ENCODE measurements around the gene CCDC47.
A peak's percentile ranks its signal among the peaks of the same experiment; 100 is the strongest.
"Not testable (repeated sequence)": the region's sequence is repeated elsewhere in the genome, so short reads cannot be mapped to it uniquely, and the experiment has no call there.

Gene CCDC47

GRCh38 chr17:63740464-63741142 is 32.8 kb downstream of the CCDC47 start:
- no peak for TF ChIP-seq CTCF (IDR thresholded peaks at IDR 0.05; ENCODE audit: unreplicated experiment in 3 of 3)
- H3K27me3 Mint-ChIP-seq (ENCODE audit: low read depth) = no peaks in the 10 kb centered on the region
- H3K27ac Mint-ChIP-seq = peak overlapping the region; percentile 94 to 97 (median 95)
- H3K9me3 Mint-ChIP-seq = no peaks in the 10 kb centered on the region
- peaks cover 11% of the 10 kb centered on the region for H3K4me1 Mint-ChIP-seq
- peaks cover 5% of the 10 kb centered on the region for H3K36me3 Mint-ChIP-seq (ENCODE audit: low read depth)
- peak overlapping the region; percentile 84 to 90 (median 88) for H3K4me3 Mint-ChIP-seq

- Mint-ChIP-seq H3K4me3 (peak overlapping the region in 1 of 3 experiments; percentile 4), H3K4me1 (peaks cover 5% of the 10 kb centered on the region), H3K9me3 (no peaks in the 10 kb centered on the region), H3K27me3 (ENCODE audit: low read depth) (no peaks in the 10 kb centered on the region), H3K27ac (no peak overlapping the region), H3K36me3 (ENCODE audit: low read depth) (no peaks in the 10 kb centered on the region)
- no peak for TF ChIP-seq CTCF (IDR thresholded peaks at IDR 0.05; ENCODE audit: unreplicated experiment in 3 of 3)
These were observed 37.7 kb downstream of the CCDC47 start for GRCh38 chr17:63735691-63736090.

- no peak overlapping the region for H3K4me3 Mint-ChIP-seq
- peaks cover 19% of the 10 kb centered on the region for H3K36me3 Mint-ChIP-seq (ENCODE audit: low read depth)
- no peaks in the 10 kb centered on the region for H3K4me1 Mint-ChIP-seq
- no peak for TF ChIP-seq CTCF (IDR thresholded peaks at IDR 0.05; ENCODE audit: unreplicated experiment in 3 of 3)
- no peak overlapping the region for H3K27ac Mint-ChIP-seq
- no peaks in the 10 kb centered on the region for H3K9me3 Mint-ChIP-seq
- no peaks in the 10 kb centered on the region for H3K27me3 Mint-ChIP-seq (ENCODE audit: low read depth)
These were observed 51.0 kb downstream of the CCDC47 start for GRCh38 chr17:63722403-63722802.

- H3K4me1 Mint-ChIP-seq; H3K4me3 Mint-ChIP-seq; H3K27me3 Mint-ChIP-seq (ENCODE audit: low read depth); H3K9me3 Mint-ChIP-seq; H3K27ac Mint-ChIP-seq: not testable (repeated sequence)
- H3K36me3 Mint-ChIP-seq (ENCODE audit: low read depth) = peaks cover 13% of the 10 kb centered on the region
These were observed 53.2 kb downstream of the CCDC47 start for GRCh38 chr17:63720194-63720593.

GRCh38 chr17:63718988-63719387 is 54.4 kb downstream of the CCDC47 start:
- Mint-ChIP-seq H3K27me3 (ENCODE audit: low read depth) (no peaks in the 10 kb centered on the region), H3K36me3 (ENCODE audit: low read depth) (peaks cover 13% of the 10 kb centered on the region), H3K4me3 (no peak overlapping the region)

GRCh38 chr17:63716426-63716825 is 57.0 kb downstream of the CCDC47 start:
- Mint-ChIP-seq H3K36me3 (ENCODE audit: low read depth) (peaks cover 12% of the 10 kb centered on the region), H3K27me3 (ENCODE audit: low read depth) (no peaks in the 10 kb centered on the region), H3K4me3 (no peak overlapping the region), H3K4me1 (no peaks in the 10 kb centered on the region), H3K9me3 (no peaks in the 10 kb centered on the region), H3K27ac (no peak overlapping the region)
- no peak for TF ChIP-seq CTCF (IDR thresholded peaks at IDR 0.05; ENCODE audit: unreplicated experiment in 3 of 3)

More at GRCh38 chr17:63718988-63719387, 54.4 kb downstream of the CCDC47 start:
- Mint-ChIP-seq H3K4me1 (no peaks in the 10 kb centered on the region), H3K9me3 (no peaks in the 10 kb centered on the region), H3K27ac (no peak overlapping the region)
- no peak for TF ChIP-seq CTCF (IDR thresholded peaks at IDR 0.05; ENCODE audit: unreplicated experiment in 3 of 3)
